Kidney (tissue), 14 donors: ENCODE measurements around the gene MEGF8. TPM values are rescaled to one million over a fixed set of nuclear protein-coding genes. Genes with fewer than 3 reads are reported as not detected.

ENCODE experiments used
- DNase-seq, 5 donors: peaks; one replicate each; pipeline ENCODE4 v3.0.0-alpha.2; 2013 to 2020
- FAIRE-seq: peaks from 2 replicates; lab custom pipeline; 2012; peaks lifted over from hg19 to GRCh38; lab: Jason Lieb, UNC
- H3K27ac ChIP-seq, 2 donors: one replicate each; pipeline ENCODE4 v1.7.0; 2013; ENCODE audit warnings: low read depth in 2 of 2, low read length in 2 of 2, inconsistent platforms in 1 of 2
- H3K27me3 ChIP-seq: one replicate; pipeline ENCODE4 v1.7.1; 2013; ENCODE audit warnings: low read length, inconsistent platforms; ENCODE audit not compliant: control insufficient read depth, insufficient read depth
- H3K36me3 ChIP-seq, 3 donors: one replicate each; pipeline versions ENCODE4 v1.7.0 to v1.7.1; 2013; ENCODE audit warnings: low read length in 3 of 3, control low read depth in 1 of 3, inconsistent platforms in 1 of 3; ENCODE audit not compliant: insufficient read depth in 3 of 3, control insufficient read depth in 2 of 3
- H3K4me1 ChIP-seq, 3 donors: one replicate each; pipeline versions ENCODE4 v1.7.0 to v1.7.1; 2013; ENCODE audit warnings: low read length in 3 of 3, inconsistent platforms in 1 of 3, low read depth in 1 of 3; ENCODE audit not compliant: control insufficient read depth in 2 of 3, insufficient read depth in 2 of 3
- H3K4me3 ChIP-seq, 3 donors: one replicate each; pipeline versions ENCODE4 v1.7.0 to v1.8.1; 2013; ENCODE audit warnings: low read length in 3 of 3, control low read depth in 1 of 3, inconsistent platforms in 1 of 3
- H3K9ac ChIP-seq, 3 donors: one replicate each; pipeline versions ENCODE4 v1.7.0 to v1.7.1; 2013; ENCODE audit warnings: low read length in 3 of 3, control low read depth in 1 of 3, inconsistent platforms in 1 of 3
- H3K9me3 ChIP-seq, 3 donors: one replicate each; pipeline versions ENCODE4 v1.7.0 to v1.7.1; 2013; ENCODE audit warnings: low read length in 3 of 3, control low read depth in 1 of 3, inconsistent platforms in 1 of 3; ENCODE audit not compliant: control insufficient read depth in 2 of 3, insufficient read depth in 1 of 3
- intact Hi-C: fragments of 100-400 bp; cut with DNase I; formaldehyde crosslinking; loops from one replicate; pipeline ENCODE4 v1.11.1; 2022
- polyA plus RNA-seq: library from polyadenylated mRNA; stranded (reverse); fragments of 350-450 nt; fragmentation: Illumina TruSeq; extraction: RNeasy Lipid Tissue Mini Kit (QIAGEN cat#74804); gene quantifications from one replicate; pipeline ENCODE4 v1.2.3, GENCODE V29; 2014; ENCODE audit warnings: low read depth, low replicate concordance; ENCODE audit not compliant: insufficient read depth
- total RNA-seq: library from RNA; stranded (reverse); fragmentation: NEBNext Ultra II Directional; extraction: Animal tissue kit (Norgen Biotek cat#: 25700); gene quantifications from one replicate; pipeline ENCODE4 v1.2.1, GENCODE V29; 2021
- TF ChIP-seq, protein P1 (sequence below): IDR thresholded peaks from 3 replicates; pipeline ENCODE4 v1.5.1; 2012; ENCODE audit warnings: mild to moderate bottlenecking, moderate library complexity, borderline replicate concordance; ENCODE audit not compliant: insufficient read depth; ENCODE audit errors: extremely low read depth
- donor health status: control.
- donor health status: control.
- donor health status: control.
- donor health status: control.
- donor health status: control.
- donor health status: DM: yes; HTN: yes; CAD: no.
- donor health status: Normal renal cell carcinoma (clear cell type).

MEGF8 gene
- total and polyA plus RNA-seq, 2 donors from 2014 or later, result 8.7 to 31.6 TPM

GRCh38 chr19:42367929-42368328 is 42.5 kb downstream of the MEGF8 start:
- peaks cover 0 to 11% (median 0%) of the 10 kb centered on the region in 3 donors for H3K9me3 ChIP-seq
- TF ChIP-seq, protein P1, sequence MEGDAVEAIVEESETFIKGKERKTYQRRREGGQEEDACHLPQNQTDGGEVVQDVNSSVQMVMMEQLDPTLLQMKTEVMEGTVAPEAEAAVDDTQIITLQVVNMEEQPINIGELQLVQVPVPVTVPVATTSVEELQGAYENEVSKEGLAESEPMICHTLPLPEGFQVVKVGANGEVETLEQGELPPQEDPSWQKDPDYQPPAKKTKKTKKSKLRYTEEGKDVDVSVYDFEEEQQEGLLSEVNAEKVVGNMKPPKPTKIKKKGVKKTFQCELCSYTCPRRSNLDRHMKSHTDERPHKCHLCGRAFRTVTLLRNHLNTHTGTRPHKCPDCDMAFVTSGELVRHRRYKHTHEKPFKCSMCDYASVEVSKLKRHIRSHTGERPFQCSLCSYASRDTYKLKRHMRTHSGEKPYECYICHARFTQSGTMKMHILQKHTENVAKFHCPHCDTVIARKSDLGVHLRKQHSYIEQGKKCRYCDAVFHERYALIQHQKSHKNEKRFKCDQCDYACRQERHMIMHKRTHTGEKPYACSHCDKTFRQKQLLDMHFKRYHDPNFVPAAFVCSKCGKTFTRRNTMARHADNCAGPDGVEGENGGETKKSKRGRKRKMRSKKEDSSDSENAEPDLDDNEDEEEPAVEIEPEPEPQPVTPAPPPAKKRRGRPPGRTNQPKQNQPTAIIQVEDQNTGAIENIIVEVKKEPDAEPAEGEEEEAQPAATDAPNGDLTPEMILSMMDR, result no peak
- H3K9ac ChIP-seq, result no peak overlapping the region
- H3K36me3 ChIP-seq, result peaks cover 5 to 11% (median 7%) of the 10 kb centered on the region in 3 donors
- H3K4me1 ChIP-seq, result no peaks in the 10 kb centered on the region
- no peak overlapping the region for H3K4me3 ChIP-seq
- intact Hi-C loops, result no loop called here
- FAIRE-seq (no peak), DNase-seq (no peak)
- H3K27me3 ChIP-seq, result no peaks in the 10 kb centered on the region
- H3K27ac ChIP-seq, result no peak overlapping the region

DNA sequence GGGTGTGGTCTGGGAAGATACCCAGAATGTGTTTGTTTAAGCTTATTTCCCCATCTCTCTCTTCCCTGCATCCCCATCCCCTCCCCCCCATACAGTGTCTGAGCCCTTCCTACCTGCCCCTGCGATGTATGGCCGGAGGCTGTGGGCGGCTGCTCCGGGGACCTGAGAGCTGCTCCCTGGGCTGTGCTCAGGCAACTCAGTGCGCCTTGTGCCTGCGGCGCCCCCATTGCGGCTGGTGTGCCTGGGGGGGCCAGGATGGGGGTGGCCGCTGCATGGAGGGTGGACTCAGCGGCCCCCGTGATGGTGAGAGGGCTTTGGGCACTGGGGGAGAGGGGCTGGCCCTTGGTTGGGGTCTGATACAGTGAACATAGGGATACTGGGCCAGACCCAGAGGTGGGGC is 42.9 kb downstream of the MEGF8 start:
- Histone ChIP-seq H3K4me1 (no peaks in the 10 kb centered on the region), H3K9ac (no peak overlapping the region), H3K27ac (no peak overlapping the region), H3K36me3 (peaks cover 5 to 11% (median 5%) of the 10 kb centered on the region in 3 donors), H3K9me3 (peaks cover 0 to 11% (median 0%) of the 10 kb centered on the region in 3 donors), H3K27me3 (no peaks in the 10 kb centered on the region), H3K4me3 (no peak overlapping the region)
- intact Hi-C loops, result no loop called here
- TF ChIP-seq, protein P1, result no peak
- no peak for DNase-seq
- no peak for FAIRE-seq

DNA sequence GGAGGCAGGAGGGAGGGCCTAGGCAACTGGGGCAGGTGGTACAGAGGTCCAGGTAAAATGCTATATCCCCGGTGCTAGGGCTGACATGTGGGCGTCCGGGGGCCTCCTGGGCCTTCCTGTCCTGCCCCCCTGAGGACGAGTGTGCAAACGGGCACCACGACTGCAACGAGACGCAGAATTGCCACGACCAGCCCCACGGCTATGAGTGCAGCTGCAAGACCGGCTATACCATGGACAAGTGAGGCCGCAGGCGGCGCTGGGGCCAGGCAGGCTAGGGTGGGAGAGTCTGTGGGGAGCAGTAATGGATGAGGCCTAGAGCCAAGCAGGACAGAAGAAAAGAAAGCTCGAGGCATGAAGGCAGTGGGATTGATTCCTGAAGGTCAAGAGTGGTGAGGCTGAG is 43.3 kb downstream of the MEGF8 start:
- Histone ChIP-seq H3K27ac (no peak overlapping the region), H3K9me3 (peaks cover 0 to 8% (median 0%) of the 10 kb centered on the region in 3 donors), H3K4me1 (no peaks in the 10 kb centered on the region), H3K27me3 (no peaks in the 10 kb centered on the region), H3K4me3 (no peak overlapping the region), H3K36me3 (peaks cover 2 to 8% (median 2%) of the 10 kb centered on the region in 3 donors), H3K9ac (no peak overlapping the region)
- DNase-seq, result no peak
- no peak for FAIRE-seq
- TF ChIP-seq, protein P1, result no peak
- intact Hi-C loops, result no loop called here
